ENCODE data around the gene SCNN1G.

GRCh38 chr16:23149267-23149992, 33.1 kb upstream of the SCNN1G start, which contains the start of gene USP31:
- TF ChIP-seq CTCF (IDR thresholded peaks at IDR 0.05): no peak
- no peak for TF ChIP-seq EP300 (IDR thresholded peaks at IDR 0.05; ENCODE audit: low read depth)

All from transverse colon (tissue), 3 donors.